ENCODE measurements around the gene NRXN2.

GRCh38 chr11:64585150-64585549, 137.8 kb downstream of the NRXN2 start:
- no peak for TF ChIP-seq CTCF (IDR thresholded peaks at IDR 0.05)
- no peak for TF ChIP-seq POLR2A (IDR thresholded peaks at IDR 0.05)

All from heart left ventricle (tissue), 13 donors.